Measurements from ENCODE around the gene SPPL2B.
"Not testable (repeated sequence)": the region's sequence is repeated elsewhere in the genome, so short reads cannot be mapped to it uniquely, and the experiment has no call there.

SPPL2B gene

GRCh38 chr19:2338751-2339643 lies 10.5 kb downstream of the SPPL2B start:
- no peak for DNase-seq

DNA sequence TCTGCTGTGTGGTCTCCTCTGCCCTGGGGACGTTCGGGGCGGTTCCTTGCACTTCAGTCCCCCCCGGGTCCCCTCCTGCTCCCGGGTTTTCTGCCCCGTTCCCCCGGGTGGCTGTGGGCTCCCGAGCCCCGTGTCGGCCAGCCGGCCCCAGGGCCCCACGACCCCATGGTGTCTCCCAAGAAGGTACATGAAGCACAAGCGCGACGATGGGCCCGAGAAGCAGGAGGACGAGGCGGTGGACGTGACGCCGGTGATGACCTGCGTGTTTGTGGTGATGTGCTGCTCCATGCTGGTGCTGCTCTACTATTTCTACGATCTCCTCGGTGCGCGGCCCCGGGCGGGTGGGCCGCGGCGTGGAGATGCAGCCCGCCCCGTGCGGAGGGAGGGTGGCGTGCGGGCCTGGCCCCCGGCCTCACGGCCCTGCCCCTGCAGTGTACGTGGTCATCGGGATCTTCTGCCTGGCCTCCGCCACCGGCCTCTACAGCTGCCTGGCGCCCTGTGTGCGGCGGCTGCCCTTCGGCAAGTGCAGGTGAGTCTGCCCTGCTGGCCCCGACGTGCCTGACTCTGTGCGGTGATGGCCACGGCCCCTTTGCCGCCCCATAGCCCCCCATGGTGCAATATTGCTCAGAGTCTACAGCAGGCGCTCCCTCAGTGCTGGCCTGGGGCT lies 11.3 kb downstream of the SPPL2B start:
- DNase-seq, result no peak

GRCh38 chr19:2340496-2341243 lies 12.2 kb downstream of the SPPL2B start:
- no peak for DNase-seq

GRCh38 chr19:2341244-2341751 lies 12.8 kb downstream of the SPPL2B start:
- no peak for DNase-seq

DNA sequence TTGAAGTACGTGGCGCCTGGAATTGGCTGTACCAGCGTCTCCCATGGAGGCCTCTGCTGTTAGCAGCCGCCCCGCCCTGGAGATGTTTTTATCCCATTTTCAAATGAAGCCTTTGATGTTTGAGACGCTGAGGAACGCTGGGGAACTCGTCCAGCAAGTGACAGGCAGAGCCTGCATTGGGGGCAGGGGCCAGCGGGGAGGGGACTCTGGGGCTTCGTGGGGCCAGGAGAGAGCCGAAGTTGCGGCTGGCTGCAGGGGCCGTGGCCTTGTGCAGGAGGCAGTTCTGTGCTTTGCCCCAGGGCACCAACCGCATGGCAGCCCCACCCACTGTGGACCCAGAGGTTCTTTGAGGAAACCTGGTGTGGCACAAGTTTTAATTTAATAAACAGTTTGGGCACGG lies 13.5 kb downstream of the SPPL2B start:
- DNase-seq, result peak; percentile 87

- DNase-seq, result no peak
Observed at GRCh38 chr19:2342656-2343288, 14.3 kb downstream of the SPPL2B start.

- DNase-seq, result no peak
Observed at GRCh38 chr19:2343289-2343982, 15.0 kb downstream of the SPPL2B start.

GRCh38 chr19:2344381-2344870 lies 15.9 kb downstream of the SPPL2B start:
- DNase-seq, result no peak

GRCh38 chr19:2345076-2345475 lies 16.6 kb downstream of the SPPL2B start:
- no peak for DNase-seq

DNA sequence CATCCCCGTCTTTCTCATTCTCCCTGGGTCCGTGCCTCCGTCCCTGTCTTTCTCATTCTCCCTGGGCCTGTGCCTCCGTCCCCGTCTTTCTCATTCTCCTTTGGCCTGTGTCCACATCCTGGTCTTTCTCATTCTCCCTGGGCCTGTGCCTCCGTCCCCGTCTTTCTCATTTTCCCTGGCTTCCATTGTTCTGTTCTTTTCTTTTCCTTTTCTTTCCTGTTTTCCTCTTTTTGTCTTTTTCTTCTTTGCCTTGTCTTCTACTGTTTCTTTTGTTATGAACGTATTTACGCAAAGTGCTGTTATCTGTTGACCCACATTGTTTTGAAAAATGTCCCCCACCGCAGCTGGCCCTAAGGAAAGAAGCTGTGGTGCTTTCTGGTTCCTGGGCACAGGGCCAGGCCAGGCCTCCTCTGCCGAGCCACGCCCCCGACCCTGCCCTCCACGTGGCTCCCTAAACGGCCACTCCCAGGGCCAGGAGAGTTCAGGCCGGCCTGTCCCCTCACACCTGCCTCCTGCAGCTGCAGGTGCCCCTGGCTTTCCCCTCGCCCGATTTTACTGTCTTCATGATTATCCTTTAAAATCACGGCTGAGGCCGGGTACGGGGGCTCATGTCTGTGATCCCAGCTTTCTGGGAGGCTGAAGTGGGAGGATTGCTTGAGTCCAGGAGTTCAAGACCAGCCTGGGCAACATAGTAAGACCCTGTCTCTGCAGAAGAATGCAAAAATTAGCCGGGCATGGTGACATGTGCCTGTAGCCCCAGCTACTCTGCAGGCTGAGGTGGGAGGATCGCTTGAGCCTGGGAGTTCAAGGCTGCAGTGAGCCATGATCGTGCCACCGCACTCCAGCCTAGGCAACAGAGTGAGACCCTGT lies 17.5 kb downstream of the SPPL2B start:
- DNase-seq, result no peak

GRCh38 chr19:2349818-2350217 lies 21.3 kb downstream of the SPPL2B start:
- DNase-seq, result not testable (repeated sequence)

DNA sequence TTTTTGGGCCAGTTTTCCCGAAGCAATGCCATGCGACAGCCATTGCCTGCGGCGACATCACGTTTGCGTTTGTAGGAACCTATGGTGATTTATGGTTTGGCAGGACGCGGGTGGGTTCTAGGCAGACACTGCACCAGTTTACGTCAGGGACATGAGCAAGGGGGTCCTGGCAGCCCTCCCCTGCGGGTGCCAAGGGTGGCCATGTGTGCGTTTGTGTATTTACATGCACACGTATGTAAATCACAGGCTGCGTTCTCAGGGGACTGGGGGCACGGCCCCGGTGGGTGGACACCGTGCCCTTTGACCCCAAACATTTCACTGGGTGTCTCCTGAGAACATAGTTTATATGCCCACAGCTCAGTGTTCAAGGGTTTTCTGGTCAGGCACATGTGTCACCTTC lies 22.2 kb downstream of the SPPL2B start:
- DNase-seq, result no peak

GRCh38 chr19:2351591-2351990 lies 23.1 kb downstream of the SPPL2B start:
- no peak for DNase-seq

DNA sequence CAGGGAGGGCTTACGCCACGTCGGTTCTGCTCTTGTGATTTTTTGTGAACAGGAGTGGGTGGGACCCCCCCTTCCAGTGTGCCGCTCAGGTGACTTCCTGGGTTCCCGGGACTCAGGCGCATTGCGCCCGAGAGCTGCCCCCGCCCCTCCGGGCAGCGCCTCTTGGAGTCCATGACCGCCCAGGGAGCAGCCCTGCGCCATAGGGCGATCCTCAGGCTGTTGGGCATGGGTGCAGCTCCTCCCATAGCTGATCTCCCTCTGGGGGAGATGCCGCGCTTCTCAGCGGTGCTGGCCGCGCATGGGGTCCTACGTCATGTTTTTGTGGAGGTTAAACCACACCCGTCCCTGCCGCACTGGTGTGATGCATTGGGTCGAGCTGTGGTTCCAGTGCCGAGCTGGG lies 23.6 kb downstream of the SPPL2B start:
- no peak for DNase-seq

DNA sequence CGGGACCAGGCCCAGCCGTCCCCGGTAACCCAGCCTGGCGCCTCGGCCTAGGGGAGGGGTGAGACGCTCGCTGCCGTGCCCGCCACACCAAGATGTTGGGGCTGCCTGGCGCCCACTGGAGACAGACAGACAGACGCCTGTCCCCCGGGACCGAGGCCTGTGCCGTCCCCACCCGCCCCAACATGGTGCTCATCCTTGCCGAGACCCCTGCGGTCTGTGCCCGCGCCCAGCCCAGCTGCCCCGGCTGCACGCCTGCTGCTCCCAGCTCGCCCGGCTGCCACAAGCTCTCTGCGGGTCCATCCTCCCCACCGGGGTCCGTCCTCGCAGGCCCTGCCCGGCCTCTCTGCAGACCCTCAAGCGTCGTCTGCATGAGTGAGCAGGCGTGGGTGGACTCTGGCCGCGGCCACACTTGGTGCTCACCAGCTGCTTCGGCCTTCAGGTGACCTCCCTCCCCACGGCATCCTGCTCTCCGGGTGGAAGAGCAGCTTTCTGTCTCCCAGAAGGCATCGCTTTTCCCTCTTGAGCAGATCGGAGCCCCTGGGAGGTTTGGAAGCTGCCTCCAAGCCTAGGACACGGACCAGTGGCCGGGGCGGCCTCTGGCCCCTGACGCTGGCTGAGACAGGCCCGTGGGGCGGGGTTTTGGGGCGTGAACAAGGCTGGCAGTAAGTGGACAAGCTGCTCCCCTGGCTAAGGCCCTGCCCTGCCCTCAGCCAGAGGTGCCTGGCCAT lies 24.8 kb downstream of the SPPL2B start:
- no peak for DNase-seq

- DNase-seq, result no peak
Observed at GRCh38 chr19:2353887-2354592, 25.6 kb downstream of the SPPL2B start.

GRCh38 chr19:2354670-2355069 lies 26.2 kb downstream of the SPPL2B start:
- DNase-seq, result no peak

GRCh38 chr19:2355168-2356035 lies 26.9 kb downstream of the SPPL2B start:
- DNase-seq, result no peak

Measured in islet precursor cell (in vitro differentiated cells).